ENCODE measurements around the gene PPIA.

- TF ChIP-seq CTCF (IDR thresholded peaks at IDR 0.05) (no peak), ZFX (IDR thresholded peaks at IDR 0.05; ENCODE audit: borderline replicate concordance) (no peak)
Measured at GRCh38 chr7:44776211-44776610, 20.3 kb upstream of the PPIA start.

Data from 22Rv1 (cell line).